Mesothelial cell of epicardium (in vitro differentiated cells): Measurements from ENCODE around the gene PXYLP1. TPM values are rescaled to one million over a fixed set of nuclear protein-coding genes. Genes with fewer than 3 reads are reported as not detected.

Source experiments
- DNase-seq, 2 experiments: peaks; one replicate each; pipeline ENCODE4 v3.0.0; 2021; ENCODE audit warnings: low spot score in 2 of 2; ENCODE audit not compliant: unreplicated experiment in 2 of 2
- H3K27ac Mint-ChIP-seq: 2 replicates; pipeline ENCODE4 v1.8.0; 2021; ENCODE audit warnings: mixed read lengths
- H3K27me3 Mint-ChIP-seq: 2 replicates; pipeline ENCODE4 v1.8.0; 2021; ENCODE audit warnings: low read depth, mixed read lengths
- H3K36me3 Mint-ChIP-seq: 2 replicates; pipeline ENCODE4 v1.8.0; 2021; ENCODE audit warnings: mixed read lengths
- H3K4me1 Mint-ChIP-seq: 2 replicates; pipeline ENCODE4 v1.8.0; 2021; ENCODE audit warnings: mixed read lengths
- H3K4me3 Mint-ChIP-seq: 2 replicates; pipeline ENCODE4 v1.8.0; 2021; ENCODE audit warnings: mild to moderate bottlenecking, moderate library complexity, mixed read lengths
- H3K9me3 Mint-ChIP-seq: 2 replicates; pipeline ENCODE4 v1.8.0; 2021; ENCODE audit warnings: mixed read lengths
- CTCF ChIP-seq: fragments of 200-600 bp; sonication (generic); IDR thresholded peaks from one replicate; pipeline ENCODE4 v1.5.0; 2021; ENCODE audit warnings: antibody characterized with exemption; ENCODE audit not compliant: unreplicated experiment
- total RNA-seq: library from RNA; stranded (reverse); gene quantifications from 3 replicates; pipeline ENCODE4 v1.2.1, GENCODE V29; 2021

PXYLP1 gene
- total RNA-seq, 1 donor from 2014 or later: 40.5 TPM

- Mint-ChIP-seq H3K9me3 (no peaks in the 10 kb centered on the region), H3K27ac (no peak overlapping the region), H3K36me3 (no peaks in the 10 kb centered on the region), H3K27me3 (no peaks in the 10 kb centered on the region), H3K4me1 (peaks cover 30% of the 10 kb centered on the region), H3K4me3 (no peak overlapping the region)
- TF ChIP-seq CTCF: no peak
- DNase-seq: no peak
Measured at GRCh38 chr3:141241616-141242376, 10.2 kb downstream of the PXYLP1 start.

- no peak overlapping the region for H3K27ac Mint-ChIP-seq
- peaks cover 30% of the 10 kb centered on the region for H3K4me1 Mint-ChIP-seq
- no peak overlapping the region for H3K4me3 Mint-ChIP-seq
- no peaks in the 10 kb centered on the region for H3K36me3 Mint-ChIP-seq
- no peaks in the 10 kb centered on the region for H3K9me3 Mint-ChIP-seq
- H3K27me3 Mint-ChIP-seq: no peaks in the 10 kb centered on the region
- no peak for DNase-seq
- TF ChIP-seq CTCF: no peak
Measured at GRCh38 chr3:141242377-141243092, 10.9 kb downstream of the PXYLP1 start.

- H3K27me3 Mint-ChIP-seq: no peaks in the 10 kb centered on the region
- H3K36me3 Mint-ChIP-seq: no peaks in the 10 kb centered on the region
- H3K4me3 Mint-ChIP-seq: no peak overlapping the region
- DNase-seq: no peak
- H3K4me1 Mint-ChIP-seq: peaks cover 30% of the 10 kb centered on the region
- peak overlapping the region; percentile 17 for H3K27ac Mint-ChIP-seq
- TF ChIP-seq CTCF: no peak
- no peaks in the 10 kb centered on the region for H3K9me3 Mint-ChIP-seq
Measured at GRCh38 chr3:141243271-141243707, 11.7 kb downstream of the PXYLP1 start.

- DNase-seq: no peak
- no peaks in the 10 kb centered on the region for H3K9me3 Mint-ChIP-seq
- peaks cover 22% of the 10 kb centered on the region for H3K4me1 Mint-ChIP-seq
- H3K36me3 Mint-ChIP-seq: peaks cover 3% of the 10 kb centered on the region
- no peaks in the 10 kb centered on the region for H3K27me3 Mint-ChIP-seq
- no peak overlapping the region for H3K27ac Mint-ChIP-seq
- TF ChIP-seq CTCF: no peak
- H3K4me3 Mint-ChIP-seq: no peak overlapping the region
Measured at GRCh38 chr3:141246224-141246957, 14.8 kb downstream of the PXYLP1 start.

- no peak overlapping the region for H3K27ac Mint-ChIP-seq
- no peak for TF ChIP-seq CTCF
- no peak overlapping the region for H3K4me3 Mint-ChIP-seq
- H3K4me1 Mint-ChIP-seq: peaks cover 16% of the 10 kb centered on the region
- no peak for DNase-seq
- H3K27me3 Mint-ChIP-seq: no peaks in the 10 kb centered on the region
- H3K9me3 Mint-ChIP-seq: no peaks in the 10 kb centered on the region
- peaks cover 3% of the 10 kb centered on the region for H3K36me3 Mint-ChIP-seq
Measured at GRCh38 chr3:141246958-141247301, 15.3 kb downstream of the PXYLP1 start.
